Measurements from ENCODE around the gene ZNF281.
A peak's percentile ranks its signal among the peaks of the same experiment; 100 is the strongest.

The ZNF281 gene

DNA sequence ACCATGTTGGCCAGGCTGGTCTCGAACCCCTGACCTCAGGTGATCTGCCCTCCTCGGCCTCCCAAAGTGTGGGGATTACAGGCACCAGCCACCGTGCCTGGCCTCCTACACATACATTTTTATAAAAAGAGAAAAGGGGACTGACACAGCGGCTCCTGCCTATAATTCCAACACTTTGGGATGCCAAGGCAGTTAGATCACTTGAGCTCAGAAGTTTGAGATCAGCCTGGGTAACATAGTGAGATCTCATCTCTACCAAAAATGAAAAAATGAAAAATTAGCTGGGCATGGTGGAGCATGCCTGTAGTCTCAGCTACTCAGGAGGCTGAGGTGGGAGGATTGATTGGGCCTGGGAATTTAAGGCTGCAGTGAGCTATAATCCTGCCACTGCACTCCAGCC is 23.4 kb downstream of the ZNF281 start:
- no peak for DNase-seq

DNA sequence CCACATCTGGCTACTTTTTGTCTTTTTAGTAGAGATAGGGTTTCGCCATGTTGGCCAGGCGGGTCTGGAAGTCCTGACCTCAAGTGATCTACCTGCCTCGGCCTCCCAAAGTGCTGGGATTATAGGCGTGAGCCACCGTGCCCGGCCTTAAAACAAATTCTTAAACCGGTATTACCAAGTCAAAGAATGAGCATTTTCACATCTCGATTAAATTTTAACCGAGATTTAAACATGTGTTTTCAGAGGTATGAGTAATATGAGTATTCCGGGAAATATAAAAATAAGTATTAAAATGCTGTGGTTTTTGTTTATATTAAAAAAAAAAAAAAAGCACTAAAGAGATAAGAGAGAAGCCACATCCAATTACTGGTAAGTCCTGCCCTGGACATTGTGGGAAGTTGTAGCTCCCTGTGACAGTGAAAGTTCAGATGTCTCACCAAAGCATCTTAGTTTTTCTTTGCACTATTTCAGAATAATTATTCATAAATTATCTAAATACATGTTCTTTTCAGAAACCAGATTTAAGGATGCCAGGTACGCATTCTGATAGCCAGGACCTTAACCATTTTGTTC is 24.9 kb downstream of the ZNF281 start:
- no peak for DNase-seq

DNA sequence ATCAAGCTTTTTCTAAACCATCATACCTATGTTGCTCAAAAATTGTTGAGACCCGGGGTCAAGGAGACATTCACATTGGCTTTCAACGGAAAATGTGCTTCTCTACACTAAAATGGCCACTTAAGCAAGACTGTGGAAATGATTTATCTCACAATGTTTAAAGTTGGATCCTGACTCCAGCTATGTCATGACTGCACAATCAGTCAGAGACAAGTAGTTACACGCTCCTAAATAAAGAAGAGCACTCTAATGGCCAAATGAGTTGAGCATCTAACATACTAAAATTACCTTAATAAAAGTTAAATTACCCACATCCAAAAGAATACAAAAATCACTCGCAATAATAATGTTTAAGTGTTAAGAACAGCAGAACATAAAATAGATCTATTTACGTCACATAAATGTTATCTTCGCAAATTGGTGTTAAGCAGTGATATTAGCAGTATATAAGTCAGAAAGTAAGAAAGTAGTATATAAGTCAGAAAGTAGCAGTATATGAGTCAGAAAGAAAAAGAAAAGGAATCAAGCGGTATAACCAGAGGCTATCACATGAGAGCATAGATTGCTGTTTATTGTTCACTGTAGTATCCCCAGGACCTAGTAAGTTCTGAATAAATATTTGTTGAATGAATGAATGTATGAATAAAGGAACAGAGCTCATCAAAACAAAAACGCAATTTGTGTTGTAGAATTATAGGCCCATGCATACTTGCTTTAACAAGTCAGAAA is 28.4 kb downstream of the ZNF281 start:
- no peak for DNase-seq

DNA sequence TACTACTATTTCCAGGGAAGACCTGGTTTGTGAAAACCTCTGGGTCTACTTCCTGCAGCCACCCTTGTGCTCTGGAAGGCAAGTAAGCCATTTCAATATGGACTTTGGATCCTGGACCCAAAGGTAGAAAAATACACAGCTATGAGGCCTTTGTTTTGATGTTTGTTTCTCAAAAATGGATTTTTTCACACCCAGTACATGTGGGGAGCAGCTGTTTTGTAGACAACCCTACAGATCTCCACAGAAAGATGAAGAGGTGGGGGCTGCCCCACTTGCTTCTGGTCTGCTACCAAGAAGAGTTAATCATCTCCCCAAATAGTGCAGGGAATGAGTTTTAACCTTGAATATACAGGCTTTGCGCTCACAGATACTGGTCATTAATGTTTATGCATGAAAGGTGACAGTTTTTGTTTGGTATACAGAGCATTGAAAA is 29.2 kb downstream of the ZNF281 start:
- no peak for DNase-seq

DNA sequence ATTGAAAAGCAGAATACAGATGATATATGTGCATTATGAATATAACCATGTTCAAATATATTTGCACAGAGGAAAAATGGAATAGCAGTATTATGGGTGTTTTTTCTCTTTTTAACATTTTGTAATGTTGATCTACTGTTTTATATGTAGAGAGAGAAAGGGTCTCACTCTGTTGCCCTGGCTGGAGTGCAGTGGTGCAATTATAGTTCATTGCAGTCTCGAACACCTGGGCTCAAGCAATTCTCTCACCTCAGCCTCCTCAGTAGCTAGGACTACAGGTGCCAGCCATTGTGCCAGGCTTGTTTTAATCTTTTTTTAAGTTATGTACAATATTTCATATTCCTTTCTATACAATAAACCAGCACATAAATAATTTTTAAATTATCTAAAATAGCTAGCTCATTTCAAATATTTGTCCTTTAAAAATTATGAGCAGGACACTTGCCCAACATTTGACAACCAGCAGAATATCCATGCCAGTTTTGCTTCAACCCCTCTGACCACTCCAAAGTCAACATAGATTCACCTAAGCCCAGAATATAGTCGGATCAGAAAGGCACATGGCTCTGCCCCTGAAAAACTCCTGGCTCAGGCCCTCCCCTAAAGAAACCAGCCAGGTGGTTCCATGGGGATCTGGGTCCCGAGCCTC is 29.8 kb downstream of the ZNF281 start:
- DNase-seq = no peak

DNA sequence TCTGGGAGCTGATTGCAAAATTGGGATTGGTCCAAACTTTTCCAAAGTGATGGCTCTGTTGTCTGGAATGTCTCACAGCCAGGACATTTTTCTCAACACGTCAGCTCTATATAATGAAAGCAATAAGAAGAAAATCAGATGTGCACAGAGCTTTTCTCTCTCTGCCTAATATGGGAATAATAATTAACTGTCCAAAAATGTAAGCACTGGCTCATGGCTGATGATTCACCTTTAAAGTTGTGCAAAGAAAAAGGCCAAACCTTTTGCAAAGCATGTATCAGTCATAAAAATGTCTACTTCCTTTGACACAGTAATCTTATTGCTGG is 30.4 kb downstream of the ZNF281 start:
- DNase-seq = no peak

DNA sequence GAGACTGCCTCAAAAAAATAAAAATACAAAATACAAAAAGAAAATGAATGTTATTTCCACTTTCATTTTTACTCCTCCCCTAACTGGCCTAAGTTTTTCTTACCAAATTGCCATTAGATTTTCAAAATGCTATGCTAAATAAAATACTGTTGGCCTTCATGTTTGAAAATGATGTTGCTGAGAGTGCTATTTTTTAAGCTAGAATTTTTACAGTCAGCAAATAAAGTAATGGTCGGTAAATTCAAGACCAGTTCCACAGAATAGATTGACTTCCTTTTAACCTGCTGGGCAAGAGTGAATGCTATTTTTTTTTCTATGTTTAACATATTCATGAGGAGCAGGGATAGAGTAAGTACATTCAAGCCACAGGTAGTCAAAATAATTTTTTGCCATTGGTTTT is 31.7 kb downstream of the ZNF281 start:
- DNase-seq = no peak

DNA sequence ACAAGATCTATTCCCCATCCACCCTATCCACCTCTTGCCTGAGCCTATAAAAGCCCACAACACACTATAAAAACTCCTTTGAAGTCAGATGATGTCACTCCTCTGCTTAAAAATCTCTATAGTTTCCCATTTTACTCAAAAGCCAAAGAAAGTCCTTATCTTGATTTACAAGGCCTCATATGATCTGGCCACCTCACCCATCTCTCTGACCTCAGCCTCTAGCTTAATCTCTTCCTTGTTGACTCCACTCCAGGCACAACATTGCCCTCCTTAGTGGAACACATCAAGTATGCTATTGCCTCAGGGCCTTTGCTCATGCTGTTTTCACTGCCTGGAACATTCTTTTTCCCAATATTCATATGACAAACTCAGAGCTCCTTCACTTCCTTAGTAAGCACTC is 33.3 kb downstream of the ZNF281 start:
- DNase-seq = no peak

DNA sequence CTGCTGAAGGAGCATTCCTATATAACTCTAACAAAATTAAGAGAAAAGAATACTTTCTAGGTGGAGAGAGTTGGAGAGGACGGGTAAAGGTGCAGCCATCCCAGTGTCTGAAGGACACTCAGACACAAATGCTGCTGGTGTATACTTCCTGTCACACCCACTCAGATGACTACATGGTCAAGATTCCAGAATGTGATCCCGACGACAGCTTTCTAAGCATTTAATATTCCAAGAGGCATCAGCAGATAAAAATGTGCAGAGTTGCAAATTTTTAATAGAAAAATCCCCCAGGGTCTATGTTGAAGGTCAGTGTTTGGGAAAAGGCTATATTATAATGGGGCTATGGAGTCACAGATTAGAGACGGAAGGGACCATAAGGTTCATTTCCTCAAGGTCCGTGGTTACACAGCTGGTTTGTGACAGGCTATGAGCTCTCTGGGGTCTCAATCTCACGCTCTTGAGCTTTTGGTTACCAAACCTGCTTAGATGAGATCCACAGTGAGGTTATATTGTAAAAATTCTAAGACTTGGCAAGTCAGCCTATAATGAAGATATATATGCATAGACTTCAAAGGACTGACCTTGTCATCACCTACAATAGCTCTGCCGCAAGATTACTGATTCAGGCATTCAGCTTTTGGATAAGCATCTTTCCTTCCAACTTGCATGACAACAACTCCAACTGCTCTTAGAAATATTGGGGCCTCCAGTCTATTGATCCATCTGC is 35.1 kb downstream of the ZNF281 start:
- no peak for DNase-seq

DNA sequence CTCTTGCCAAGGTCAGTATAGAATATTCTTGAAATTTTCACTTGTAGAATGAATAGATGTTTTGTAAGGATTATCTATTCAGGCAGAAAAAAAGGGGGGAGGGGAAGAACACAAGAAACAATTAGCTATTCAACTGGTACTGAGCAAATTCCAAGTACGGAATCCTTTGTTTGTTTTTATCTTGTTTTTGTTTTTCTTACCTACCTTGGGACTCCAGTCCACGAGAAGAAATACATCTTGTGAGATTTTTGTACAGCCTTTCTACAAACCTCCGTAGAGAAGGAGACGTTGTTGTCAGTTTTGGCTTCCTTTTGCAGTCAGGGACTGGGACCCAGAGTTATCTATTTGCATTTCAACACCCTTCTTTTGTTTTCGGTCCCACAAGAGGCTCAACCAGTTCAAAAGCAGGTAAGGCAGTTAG is 36.0 kb downstream of the ZNF281 start:
- DNase-seq = no peak

DNA sequence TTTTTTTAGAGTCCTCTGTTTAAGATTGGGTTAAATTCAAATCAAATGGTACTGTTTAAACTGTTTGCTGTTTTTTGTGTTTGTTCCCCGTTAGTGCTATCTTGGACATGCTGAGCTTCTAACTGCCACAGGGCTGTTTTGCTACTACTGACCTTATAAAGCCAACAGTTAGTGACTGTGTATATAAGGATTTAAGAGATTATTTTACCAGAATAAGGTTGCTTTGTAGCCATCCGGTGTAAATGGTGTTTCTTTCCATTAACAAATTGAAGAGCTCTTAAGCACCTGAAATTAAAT is 37.0 kb downstream of the ZNF281 start:
- DNase-seq = no peak

DNA sequence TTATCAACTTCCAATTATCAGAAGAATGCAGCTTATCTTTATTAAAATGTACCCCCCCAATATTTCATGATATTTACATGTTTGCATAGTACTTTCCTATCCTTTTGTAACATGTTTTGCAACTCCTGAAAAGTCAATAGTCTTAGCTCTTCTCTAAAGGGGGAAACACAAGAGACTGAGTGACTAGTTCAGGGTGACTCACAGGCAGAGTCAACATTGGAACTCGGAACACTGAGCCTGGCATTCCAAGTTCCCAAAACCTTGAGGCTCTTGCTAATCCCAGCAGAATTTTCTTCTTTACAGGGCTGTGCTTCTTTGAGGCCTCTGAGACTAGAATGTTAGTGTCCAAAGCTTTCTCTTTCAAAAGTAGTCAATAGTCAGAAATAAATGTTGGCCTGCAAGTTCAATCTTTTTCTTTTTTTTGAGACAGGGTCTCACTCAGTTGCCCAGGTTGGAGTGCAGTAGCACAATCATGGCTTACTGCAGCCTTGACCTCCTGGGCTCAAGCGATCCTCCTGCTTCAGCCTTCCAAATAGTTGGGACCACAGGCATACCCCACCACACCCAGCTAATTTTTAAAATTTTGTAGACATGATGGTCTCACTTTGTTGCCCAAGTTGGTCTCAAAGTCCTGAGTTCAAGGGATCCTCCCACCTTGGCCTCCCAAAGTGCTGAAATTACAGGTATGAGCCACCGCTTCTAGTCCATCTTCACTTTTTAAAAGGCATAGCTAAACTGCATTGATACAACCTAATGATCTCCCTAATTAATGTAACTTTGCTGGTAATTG is 37.5 kb downstream of the ZNF281 start:
- no peak for DNase-seq

DNA sequence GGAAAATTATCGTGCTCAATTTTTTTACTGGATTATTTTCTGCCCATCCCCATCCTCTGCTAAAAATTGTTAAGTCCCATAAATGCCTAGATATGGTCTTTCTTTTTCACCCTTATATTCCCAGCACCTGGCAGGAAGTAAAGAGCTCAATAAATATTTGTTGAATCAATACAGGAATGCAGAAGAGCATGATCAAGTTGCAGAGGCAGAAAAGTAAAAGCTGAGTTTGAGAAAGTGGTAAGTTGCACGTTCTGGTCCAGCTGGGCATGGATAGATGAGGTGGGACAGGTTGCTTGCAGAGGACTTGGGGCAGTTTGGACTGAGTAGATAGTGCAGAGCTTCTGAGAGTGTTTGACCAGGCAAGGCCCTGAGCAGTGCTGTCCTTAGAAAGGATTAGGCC is 40.1 kb downstream of the ZNF281 start:
- DNase-seq = peak; percentile 42

DNA sequence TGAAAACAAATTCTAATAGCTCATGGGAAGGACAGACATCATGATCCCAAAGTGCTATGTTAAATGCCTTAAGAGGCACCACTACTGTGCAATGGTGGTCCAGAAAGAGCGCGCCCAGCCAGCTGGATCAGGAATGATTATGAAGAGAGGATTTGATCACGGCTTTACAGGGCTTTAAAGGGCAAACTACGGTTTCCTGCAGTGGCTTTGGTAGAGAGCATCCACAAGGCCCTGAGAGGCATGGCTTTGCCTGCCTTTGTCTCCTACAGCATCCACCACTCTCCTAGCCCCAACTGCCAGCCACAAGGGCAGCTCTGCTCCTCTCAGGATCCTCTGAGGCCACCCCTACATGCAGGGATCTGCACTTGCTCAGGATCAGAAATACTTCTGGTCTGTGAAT is 40.7 kb downstream of the ZNF281 start:
- no peak for DNase-seq

DNA sequence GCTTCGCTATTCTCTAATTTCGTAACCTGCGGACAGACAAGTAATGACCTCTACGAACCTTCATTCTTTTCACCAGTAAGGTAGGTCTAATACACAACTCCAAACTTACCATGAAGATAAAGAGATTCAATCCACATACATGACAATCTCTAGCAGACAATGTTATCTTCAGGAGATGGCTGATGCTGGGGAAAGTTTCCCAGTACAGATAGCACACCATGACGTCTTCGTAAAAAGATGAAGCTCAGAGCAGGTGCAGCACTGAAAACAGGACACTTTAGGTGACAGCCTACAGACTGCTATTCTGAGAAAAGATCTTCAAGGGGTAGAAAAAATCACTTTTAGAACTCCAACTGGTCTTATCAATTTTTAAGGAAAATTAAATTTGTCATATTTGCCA is 41.3 kb downstream of the ZNF281 start:
- no peak for DNase-seq

DNA sequence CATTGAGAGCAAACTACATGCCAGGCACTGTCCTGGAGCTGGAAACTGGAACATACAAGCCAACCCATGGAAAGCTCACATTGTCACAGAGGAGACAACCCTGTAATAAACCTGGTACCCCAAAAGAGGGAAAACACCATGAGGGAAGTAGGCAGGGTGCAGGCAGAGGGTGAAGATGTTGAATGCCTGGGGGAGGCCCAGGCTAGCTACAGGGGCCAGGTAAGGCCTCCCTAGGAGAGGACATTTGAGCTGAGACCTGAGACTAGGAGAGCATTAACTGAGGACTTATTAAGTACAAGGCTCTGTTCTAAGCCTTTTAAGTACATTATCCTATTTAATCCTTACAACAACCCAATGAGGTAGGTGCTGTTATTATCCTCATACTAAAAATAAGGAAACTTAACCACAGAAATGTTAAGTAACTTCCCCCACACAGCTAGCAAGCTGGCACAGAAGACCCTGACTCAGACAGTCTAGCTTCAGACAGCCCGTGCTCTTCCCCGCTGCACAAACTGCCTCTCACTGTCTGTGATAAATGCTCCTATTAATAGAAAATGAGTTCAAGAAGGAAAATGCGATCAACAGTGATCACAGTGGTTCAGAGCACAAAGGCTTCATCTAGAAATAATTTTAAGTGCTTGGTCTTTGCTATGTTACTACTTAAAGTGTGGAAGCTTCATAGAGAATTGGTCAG is 41.8 kb downstream of the ZNF281 start:
- DNase-seq = no peak

DNA sequence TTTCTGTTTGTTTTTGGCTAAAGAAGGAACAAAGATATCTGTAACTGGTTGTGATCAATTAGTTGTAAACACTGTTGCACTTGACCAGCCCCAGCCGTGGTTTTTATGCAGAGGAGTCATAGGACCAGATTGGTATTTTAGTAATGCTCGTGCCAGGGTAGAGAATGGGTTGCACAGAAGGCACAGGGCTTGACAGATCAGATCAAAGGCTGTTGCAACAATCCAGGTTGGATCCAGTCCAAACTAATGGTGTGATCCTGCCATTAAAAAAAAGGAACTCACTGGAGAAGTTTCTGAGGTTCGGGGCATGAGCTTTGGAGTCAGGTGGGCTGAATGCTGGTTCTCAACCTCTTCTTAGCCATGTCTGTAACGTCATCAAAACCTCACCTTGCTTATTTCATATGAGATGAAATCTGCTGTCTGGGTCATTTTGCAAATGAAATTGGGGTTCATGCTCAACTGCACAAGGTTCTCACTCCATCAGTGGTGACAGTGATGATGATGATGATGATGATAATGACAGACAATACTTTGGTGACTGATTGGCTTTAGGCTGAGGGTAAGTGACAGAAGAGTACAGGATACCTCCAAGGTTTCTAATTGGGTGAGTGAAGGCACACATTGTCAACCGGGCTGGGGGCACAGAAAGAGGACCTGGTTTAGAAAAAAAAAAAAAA is 43.1 kb downstream of the ZNF281 start:
- DNase-seq = no peak

DNA sequence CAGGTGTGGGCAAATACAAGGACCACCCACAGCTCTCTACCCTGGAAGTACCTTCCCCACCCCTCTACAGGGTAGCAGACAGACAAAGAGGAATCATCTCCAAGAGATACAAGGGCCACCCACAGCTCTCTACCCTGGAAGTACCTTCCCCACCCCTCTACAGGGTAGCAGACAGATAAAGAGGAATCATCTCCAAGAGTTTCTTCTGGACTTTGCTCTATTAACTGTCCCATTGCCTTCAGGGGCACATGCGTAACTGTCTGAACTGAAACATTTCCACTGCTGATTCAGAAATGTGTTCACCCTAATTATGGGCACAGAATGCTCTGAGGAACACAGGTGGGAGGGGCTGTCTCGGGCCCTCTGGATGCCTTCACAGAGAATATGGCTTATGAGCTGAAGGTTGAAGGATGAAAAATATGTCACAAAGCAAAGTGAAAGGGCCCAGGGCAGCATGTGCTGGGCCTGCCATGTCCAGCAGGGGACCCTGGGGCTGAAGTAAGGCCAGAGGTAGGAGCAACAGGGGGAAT is 43.9 kb downstream of the ZNF281 start:
- no peak for DNase-seq

DNA sequence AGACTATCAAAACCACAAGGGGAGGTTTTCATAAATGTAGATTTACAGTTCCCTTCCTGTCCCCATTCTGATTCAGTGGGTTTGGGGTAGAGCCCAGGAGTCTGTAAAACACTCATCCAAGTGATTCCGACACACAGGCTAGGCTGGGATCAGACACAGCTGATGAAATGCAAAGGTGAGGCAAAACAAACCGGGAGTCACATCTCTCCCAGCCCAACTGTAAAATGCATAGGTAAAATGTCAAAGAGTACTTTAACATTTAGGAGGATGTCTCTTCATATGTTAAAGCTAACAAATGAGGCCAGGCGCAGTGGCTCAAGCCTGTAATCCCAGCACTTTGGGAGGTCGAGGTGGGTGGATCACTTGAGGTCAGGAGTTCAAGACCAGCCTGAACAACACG is 45.0 kb downstream of the ZNF281 start:
- DNase-seq = no peak

DNA sequence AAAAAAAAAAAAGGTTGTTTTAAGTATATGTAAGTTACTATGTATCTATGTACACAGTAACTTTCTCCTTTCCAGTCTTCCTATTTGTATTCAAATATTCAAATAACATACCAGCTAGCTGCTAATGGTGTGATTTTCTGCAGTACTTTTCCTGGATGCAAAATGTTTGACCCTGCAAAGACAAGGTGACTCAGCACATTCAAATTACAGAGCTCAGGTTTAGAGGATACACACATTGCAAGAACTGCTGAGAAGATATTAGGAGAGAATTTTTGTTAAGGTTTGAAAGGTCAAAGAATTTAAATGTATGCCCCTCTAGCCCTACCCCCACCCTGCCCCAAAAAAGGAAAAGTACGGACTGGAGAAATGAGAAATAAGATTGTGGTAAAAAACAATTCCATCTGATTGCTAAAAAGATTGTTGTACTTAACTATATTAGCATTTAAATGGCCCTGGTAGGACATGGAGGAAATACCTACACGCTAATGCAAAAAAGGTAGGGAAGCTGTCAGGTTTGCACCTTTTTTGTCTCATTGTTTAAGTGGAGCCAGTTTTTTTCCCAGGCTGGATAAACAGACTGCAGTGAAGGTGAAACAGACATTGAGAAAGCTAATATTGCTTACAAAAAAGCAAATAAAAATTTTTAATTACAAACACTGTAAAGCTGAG is 45.6 kb downstream of the ZNF281 start:
- DNase-seq = no peak

DNA sequence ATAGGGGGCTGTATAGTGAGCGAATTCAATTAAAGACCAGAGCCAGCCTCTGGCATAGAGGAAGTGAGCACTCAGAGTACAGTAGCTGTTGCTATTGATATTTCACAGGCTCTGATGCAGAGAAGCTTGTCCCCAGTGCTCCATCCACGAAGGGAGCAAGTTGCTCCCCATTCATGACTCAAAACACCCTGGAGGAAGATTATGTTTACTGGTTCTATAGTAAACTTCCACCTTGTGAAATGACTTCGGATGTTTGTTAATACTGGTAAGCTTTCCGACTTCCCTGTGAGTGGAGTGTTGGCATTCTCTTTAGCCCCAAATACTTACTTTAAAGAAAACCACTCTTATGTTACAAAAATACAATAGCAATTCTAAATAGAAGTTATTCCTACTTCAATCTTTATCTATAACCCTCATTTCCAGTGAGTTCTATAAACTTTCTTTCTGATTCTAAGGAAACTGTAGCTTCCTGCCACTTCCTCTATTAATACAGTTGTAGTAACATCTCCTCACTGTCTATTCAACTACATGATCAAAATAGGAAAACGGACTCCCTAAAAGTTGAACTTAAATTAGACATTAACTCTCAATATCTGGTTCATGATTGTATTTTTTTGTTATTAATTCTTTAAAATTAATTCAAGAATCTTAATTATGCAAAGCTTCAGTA is 46.4 kb downstream of the ZNF281 start:
- DNase-seq = no peak
